Measurements from ENCODE around the gene FPGT.
"Not testable (repeated sequence)": the region's sequence is repeated elsewhere in the genome, so short reads cannot be mapped to it uniquely, and the experiment has no call there.

FPGT gene

DNA sequence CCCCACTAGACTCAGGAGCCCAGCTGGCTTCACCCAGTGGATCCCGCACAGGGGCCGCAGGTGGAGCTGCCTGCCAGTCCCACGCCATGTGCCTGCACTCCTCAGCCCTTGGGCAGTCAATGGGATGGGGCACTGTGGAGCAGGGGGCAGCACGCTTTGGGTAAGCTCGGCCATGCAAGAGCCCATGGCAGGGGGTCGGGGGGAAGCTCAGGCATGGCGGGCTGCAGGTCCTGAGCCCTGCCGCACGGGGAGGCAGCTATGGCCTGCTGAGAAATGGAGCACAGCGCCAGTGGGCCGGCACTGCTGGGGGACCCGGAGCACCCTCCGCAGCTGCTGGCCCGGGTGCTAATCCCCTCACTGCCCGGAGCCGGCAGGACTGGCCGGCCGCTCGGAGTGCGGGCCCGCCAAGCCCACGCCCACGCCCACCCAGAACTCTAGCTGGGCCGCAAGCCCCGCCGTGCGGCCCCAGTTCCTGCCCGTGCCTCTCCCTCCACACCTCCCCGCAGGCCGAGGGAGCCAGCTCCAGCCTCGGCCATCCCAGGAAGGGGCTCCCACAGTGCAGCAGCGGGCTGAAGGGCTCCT is 55.3 kb downstream of the FPGT start:
- DNase-seq (ENCODE audit: low read depth in 4 of 4, low spot score in 1 of 4) = not testable (repeated sequence)
